D721Med (cell line): Measurements from ENCODE around the gene ISG15.

Experiments
- DNase-seq: peaks from one replicate; pipeline ENCODE4 v3.0.0; 2011; ENCODE audit warnings: low spot score; ENCODE audit not compliant: insufficient read length
- FAIRE-seq: peaks from 2 replicates; lab custom pipeline; 2011; peaks lifted over from hg19 to GRCh38; lab: Jason Lieb, UNC
- TF ChIP-seq, protein P1 (sequence below): IDR thresholded peaks from 2 replicates; pipeline ENCODE4 v1.5.1; 2012; ENCODE audit warnings: mild to moderate bottlenecking, control low read depth; ENCODE audit not compliant: insufficient read depth; ENCODE audit errors: missing control alignments

ISG15 gene

DNA sequence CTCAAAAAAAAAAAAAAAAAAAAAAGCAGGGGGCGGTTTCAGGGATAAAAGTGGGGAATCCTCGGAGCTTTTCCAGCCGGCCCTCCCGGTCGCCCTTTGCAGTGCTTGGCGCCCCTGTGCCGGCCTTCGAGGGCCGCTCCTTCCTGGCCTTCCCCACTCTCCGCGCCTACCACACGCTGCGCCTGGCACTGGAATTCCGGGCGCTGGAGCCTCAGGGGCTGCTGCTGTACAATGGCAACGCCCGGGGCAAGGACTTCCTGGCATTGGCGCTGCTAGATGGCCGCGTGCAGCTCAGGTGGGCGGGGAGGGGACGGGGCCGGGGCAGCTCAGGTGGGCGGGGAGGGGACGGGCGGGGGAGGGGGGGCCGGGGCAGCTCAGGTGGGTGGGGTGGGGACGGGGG, 35.5 kb downstream of the ISG15 start:
- no peak for DNase-seq
- FAIRE-seq, result no peak
- TF ChIP-seq, protein P1, sequence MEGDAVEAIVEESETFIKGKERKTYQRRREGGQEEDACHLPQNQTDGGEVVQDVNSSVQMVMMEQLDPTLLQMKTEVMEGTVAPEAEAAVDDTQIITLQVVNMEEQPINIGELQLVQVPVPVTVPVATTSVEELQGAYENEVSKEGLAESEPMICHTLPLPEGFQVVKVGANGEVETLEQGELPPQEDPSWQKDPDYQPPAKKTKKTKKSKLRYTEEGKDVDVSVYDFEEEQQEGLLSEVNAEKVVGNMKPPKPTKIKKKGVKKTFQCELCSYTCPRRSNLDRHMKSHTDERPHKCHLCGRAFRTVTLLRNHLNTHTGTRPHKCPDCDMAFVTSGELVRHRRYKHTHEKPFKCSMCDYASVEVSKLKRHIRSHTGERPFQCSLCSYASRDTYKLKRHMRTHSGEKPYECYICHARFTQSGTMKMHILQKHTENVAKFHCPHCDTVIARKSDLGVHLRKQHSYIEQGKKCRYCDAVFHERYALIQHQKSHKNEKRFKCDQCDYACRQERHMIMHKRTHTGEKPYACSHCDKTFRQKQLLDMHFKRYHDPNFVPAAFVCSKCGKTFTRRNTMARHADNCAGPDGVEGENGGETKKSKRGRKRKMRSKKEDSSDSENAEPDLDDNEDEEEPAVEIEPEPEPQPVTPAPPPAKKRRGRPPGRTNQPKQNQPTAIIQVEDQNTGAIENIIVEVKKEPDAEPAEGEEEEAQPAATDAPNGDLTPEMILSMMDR, result no peak

DNA sequence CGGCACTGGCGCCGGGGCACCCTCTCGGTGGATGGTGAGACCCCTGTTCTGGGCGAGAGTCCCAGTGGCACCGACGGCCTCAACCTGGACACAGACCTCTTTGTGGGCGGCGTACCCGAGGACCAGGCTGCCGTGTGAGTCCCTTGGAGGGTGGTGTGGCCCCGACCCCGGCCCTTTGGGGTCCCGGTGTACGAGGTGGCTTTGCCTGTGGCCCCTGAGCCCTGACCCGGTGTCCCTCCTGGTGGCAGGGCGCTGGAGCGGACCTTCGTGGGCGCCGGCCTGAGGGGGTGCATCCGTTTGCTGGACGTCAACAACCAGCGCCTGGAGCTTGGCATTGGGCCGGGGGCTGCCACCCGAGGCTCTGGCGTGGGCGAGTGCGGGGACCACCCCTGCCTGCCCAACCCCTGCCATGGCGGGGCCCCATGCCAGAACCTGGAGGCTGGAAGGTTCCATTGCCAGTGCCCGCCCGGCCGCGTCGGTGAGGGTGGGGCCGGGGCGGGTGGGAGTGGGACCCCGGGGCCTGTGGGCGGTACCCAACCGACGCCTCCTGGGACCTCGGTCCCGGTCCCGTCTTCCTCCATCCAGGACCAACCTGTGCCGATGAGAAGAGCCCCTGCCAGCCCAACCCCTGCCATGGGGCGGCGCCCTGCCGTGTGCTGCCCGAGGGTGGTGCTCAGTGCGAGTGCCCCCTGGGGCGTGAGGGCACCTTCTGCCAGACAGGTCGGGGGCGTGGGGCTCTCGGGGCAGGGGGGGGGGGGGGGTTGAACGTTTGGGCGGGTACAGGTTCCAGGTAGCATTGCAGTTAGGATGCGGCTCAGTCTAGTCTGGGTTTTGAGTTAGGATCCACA, 36.2 kb downstream of the ISG15 start:
- FAIRE-seq, result no peak
- DNase-seq, result no peak
- TF ChIP-seq, protein P1, result no peak

DNA sequence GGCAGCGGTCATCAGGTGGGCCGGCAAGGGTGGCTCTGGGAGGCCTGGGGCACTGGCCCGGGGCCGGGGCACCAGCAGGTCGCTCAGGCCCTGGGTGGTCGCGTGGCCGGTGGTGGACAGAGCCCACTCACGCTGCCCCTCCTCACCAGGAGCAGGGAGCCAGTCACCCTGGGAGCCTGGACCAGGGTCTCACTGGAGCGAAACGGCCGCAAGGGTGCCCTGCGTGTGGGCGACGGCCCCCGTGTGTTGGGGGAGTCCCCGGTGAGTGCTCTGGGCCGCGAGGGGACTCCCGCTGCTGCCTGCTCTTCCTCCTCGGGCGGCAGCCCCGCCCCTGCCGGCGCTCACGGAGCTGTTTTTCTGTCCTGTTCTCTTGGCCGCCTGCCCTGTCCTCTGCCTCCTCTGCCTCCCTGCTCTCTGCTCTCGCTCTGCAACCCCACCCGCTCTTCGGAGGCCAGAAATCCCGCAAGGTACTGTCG, 37.3 kb downstream of the ISG15 start:
- no peak for FAIRE-seq
- TF ChIP-seq, protein P1, result no peak
- no peak for DNase-seq

DNA sequence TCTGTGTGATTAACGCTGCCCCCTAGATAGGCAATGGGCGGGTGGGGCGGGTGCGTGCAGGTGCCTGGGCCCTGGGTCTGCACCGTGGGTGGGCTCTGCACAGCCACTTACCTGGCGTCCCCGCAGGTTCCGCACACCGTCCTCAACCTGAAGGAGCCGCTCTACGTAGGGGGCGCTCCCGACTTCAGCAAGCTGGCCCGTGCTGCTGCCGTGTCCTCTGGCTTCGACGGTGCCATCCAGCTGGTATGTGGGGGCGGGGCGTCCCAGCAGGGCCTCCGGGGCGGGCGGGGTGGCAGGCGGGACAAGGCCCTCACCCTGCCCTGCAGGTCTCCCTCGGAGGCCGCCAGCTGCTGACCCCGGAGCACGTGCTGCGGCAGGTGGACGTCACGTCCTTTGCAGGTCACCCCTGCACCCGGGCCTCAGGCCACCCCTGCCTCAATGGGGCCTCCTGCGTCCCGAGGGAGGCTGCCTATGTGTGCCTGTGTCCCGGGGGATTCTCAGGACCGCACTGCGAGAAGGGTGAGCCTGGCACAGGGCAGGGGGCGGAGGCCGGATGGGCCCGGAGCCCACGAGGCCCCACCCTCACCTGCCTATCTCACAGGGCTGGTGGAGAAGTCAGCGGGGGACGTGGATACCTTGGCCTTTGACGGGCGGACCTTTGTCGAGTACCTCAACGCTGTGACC, 38.0 kb downstream of the ISG15 start:
- FAIRE-seq, result no peak
- DNase-seq, result no peak
- TF ChIP-seq, protein P1, result no peak

DNA sequence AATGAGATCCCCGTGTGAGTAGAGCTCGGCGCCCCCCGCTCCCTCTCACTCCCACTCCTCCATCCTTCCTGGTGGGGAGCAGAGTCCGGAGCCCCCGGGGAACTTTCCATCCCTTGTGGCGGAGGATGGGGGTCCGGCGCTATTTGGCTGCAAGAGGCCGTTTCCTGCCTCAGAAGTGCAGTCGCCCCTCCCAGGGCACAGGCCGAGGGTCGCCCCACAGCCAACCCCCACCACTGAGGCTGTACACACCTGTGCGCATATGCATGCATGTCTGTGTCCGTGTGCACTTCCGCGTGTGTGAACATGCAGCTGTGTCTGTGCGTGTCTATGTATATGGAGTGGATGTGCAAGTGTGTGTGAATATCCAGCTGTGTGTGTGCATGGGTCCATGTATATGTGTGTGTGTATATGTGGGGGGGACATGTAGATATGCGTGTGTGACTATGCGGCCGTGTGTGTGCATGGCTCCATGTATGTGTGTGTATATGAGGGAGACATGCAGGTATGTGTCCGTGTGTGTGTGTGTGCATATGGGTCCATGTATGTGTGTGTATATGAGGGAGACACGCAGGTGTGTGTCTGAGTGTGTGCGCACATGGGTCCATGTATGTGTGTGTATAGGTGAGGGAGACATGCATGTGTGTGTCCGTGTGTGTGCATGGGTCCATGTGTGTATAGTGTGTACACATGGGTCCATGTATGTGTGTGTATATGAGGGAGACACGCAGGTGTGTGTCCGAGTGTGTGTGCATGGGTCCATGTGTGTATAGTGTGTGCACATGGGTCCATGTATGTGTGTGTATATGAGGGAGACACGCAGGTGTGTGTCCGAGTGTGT, 38.9 kb downstream of the ISG15 start:
- FAIRE-seq, result no peak
- DNase-seq, result no peak
- TF ChIP-seq, protein P1, result no peak

DNA sequence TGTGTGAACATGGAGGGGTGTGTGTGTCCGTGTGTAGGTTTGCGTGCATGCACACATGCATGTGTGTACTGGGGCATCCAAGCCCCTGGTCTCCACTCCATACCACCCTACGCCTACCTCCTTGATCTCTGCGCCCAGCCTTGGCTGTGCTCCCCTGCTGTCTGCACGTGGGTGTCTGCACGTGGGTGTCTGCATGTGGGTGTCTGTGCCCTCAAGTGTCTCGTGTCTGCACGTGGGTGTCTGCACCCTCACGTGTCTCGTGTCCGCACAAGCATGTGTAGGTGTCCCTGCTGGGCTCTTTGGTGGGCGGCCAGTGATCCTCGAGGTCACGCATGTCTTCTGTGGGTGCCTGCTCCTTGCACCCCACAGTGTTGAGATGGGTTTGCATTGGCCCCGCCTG, 39.7 kb downstream of the ISG15 start:
- TF ChIP-seq, protein P1, result no peak
- no peak for FAIRE-seq
- no peak for DNase-seq
